ENCODE results near the gene BCAR3.

BCAR3 gene

DNA sequence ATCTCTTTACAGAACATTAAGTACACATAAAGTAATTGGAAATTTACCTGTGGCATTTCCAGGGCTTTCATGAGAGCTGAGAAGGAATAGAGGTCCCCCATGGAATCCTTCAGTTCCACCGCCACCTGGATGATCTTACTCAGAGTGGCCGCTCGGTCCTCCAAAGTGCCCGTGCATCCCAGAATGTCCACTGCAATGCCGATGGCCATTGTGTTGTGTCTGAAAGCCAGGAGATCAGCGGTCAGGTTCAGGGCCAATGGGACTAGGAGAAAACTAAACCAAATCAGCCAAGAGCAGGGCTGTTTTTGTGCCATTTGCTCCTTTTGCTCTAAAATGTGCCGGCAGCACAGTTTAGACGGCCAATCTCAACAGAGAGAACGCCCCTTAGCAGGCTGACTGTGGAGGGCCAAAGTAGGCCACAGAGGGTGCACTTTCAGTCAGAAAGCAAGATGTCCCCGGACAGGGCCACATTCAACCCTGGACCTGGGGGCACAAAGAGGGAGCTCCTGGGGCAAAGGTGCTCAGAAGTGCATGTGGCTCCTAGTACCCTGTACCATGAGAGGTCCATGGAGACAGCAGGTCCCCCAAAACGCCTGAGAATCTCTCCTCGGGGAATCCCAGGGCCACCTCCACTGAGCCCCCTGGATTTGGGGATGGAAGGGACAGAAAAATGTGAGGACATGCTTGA is 109.9 kb downstream of the BCAR3 start:
- no peak for DNase-seq

DNA sequence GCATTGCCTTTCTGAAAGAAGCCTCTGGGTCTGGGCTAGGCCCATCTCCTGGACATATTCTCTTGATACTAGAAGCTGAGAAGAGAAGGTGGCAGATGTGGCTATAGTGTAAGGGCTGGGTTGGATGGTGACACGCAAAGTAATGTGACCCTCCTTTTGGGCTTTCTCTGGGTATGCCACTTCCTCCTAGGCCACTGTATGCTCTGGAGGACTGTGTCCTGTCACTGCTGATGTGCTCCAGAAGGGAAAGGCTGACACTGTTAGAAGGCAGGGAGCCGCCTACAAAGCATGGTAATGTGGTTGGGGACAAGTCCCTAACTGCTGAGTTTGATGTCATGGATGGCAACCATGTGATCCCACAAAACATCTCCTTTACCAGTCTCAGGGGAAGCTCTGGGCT is 112.1 kb downstream of the BCAR3 start:
- no peak for DNase-seq

DNA sequence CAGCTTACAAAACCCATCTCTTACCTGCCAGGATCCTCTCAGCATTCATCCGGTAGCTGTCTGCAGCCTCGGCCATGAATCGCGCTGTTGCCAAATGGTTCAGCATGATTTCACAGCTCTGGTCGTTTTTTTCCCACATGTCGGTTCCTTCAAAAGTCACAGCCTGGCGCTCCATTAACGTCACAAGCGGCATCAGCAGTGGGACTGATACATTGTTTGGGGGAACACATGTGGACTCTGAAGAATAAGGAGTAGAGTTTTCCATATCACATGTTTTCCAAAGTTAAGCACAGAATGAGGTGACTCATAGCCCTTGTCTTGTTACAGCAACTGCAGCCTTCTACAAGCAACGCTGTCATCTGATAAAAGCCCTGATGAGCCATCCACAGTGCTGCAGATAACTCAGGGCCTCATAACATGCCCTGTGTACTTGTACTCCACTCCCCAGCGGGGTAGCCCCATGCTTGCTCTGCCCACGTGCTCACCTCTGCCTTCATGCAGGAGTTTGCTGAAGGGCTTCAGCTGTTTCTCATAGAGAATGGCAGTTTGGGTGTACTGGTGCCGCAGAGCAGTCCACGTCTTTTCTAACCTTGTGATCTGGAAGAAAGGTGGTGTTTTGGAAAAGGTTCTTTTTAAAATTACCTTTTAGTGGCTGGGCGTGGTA is 114.2 kb downstream of the BCAR3 start:
- no peak for DNase-seq

DNA sequence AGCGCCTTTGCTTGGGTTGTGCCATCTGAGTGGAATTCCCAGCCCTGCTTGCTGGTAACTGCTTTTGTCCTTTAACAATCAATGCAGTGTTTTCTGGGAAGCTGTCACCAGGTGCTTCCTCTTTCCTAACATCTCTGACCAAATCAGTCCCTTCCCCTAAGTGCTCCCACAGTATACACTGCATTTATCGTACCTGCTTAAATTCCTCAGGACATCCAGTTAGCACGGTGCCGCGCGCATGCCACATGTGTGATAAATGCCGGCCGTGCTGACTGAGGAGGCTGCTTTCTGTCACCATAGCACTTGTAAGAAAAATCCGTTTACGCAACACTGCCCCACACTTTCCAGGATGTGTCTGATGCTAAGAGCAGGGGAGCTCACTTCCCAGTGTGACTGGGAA is 115.4 kb downstream of the BCAR3 start:
- no peak for DNase-seq

DNA sequence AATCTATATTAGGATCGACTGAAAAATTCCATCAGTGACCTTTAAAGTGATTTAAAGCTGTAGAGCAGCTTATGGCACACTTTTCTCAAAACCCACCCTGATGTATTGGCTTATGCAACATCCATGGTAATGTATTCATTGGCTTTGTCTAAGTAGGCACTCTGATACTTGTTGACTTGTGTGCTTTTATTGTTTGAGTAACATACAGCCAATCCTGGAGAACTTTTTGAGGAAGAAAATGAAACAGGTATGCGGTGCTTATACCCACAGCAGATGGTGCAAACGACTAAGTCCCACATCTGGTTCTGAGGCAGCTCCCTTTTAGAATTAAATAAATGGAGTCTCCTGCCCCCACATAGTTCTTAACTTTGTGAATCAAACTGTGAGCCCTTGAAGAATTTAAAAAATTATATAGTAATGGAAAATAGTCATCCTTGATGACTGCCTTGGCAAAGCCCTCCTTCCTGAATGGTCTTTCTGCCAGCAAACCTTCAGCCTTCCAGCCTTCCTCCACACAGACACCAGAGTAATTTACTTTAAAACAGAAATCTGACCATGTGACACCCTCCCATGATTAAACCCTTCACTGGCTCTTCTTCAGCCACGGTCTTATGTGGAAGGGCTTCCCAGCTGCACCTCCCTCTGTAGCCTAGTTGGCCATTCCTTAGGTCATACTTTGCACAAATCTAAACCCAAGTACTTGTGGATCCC is 116.0 kb downstream of the BCAR3 start:
- no peak for DNase-seq

DNA sequence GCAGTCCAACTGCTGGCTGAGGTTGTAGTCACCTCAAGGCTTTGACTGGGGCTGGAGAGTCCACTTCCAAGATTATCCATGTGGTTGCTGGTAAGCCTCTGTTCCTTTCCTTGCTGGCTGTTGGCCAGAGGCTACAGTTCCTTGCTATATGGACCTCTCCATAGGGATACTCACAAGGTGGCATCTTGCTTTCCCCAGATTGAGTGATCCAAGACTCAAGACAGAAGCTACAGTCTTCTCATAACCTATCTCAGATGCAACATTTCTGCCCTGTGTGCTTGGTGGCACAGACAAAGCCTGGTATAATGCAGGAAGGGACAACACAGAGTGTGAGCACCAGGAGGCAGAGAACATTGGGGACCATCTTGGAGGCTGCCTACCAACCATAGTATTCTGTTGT is 121.9 kb downstream of the BCAR3 start:
- no peak for DNase-seq

DNA sequence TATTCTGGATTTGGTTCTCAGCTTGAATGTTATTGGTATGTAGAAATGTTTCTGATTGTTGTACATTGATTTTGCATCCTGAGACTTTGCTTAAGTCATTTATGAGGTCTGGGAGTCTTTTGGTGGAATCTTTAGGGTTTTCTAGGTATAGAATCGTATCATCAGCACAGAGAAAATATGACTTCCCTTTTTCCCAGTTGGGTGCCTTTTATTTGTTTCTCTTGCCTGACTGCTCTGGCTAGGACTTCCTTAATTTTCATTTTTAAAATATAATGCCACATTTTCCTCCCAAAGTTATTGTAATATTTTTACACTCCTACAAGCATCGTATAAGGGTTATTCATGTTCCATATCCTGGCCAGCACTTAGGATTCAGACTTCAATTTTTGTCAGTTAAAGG is 122.6 kb downstream of the BCAR3 start:
- no peak for DNase-seq

DNA sequence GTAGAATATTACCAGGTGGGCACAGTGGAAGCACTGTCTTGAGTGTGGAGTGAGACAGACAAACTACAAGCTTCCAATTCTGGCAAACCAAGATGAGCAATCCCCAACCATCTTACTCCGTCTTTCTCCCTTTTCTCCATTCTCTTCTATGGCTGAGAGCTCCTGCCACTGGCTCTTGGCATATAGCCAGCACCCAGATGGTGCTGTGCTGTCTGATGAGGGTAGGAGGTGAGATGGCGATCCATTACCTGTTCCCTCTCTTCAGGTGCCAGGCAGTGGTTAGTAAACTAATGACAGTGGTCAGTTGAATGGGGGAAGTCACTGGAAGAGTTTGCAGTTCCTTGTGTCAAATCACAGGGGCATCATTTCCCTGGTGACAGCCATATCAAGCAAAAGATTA is 125.3 kb downstream of the BCAR3 start:
- peak; percentile 70 for DNase-seq

DNA sequence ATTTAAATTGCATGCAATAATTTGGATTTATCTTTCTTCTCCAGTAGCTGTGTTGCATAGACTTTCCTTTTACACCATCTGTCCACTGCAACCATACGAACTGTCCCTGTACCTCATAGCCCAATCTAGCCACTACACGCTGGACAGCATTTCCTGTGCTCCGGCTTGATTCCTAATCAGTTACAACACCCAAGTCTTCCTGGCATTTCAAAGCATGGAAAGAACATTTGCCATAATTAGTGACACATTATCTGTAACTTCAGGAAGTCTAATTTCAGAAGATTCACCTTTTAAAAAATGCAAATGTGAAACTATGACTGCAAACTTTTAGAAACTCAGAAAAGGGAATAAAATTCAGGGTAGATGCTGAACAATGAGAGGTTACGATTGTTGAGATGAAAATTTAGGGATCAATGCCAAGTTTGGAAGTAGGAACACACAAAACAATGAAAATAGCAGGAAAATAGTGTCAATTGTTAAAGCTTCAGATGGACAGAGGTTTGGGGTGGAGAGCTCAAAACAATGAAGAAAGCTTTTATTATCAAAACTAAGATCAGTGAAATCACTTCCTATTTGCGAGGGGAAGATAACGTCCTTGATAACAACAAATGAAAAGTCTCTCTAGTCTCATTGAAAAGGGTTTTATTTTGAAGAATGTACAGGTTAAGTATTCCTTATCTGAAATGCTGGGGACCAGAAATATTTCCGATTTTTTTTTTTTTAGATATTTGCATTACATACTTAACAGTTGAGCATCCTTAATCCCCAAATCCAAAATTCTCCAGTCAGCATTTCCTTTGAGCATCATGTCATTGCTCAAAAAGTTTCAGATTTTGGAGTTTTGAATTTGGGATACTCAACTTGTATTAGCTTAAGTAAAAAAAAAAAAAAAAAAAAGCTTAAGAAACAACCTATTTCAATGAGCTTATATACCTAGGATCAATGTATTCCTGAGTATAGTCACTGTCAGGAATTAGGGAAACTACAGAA is 126.5 kb downstream of the BCAR3 start:
- DNase-seq, result no peak

DNA sequence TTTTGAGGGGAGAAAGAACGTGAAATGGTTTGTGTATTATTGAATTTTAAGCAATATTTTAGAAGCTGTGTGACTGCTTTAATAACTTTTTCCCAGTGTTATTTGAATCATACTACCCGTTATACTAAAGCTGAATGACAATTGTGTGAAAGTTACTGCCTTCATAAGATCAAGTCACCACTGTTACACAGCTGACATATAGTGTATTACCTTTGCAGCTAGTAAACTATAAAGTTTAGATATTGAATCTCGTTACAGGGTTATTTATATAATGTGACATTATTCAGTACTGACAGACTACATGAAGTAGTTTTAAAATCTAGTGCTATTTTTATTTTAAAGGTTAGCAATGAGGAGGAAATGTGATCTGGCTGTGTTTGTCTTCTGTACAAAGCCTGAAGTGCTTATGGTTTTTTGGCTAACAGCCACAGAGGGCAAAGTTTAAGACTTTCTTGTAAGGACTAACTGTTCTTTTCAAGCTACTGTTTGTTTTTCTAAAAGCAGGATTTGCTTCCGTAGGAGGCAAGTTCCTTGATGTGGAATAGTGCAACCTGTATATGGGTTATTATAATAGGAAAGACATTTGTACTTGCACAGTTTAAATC is 127.6 kb downstream of the BCAR3 start:
- peak; percentile 74 for DNase-seq

DNA sequence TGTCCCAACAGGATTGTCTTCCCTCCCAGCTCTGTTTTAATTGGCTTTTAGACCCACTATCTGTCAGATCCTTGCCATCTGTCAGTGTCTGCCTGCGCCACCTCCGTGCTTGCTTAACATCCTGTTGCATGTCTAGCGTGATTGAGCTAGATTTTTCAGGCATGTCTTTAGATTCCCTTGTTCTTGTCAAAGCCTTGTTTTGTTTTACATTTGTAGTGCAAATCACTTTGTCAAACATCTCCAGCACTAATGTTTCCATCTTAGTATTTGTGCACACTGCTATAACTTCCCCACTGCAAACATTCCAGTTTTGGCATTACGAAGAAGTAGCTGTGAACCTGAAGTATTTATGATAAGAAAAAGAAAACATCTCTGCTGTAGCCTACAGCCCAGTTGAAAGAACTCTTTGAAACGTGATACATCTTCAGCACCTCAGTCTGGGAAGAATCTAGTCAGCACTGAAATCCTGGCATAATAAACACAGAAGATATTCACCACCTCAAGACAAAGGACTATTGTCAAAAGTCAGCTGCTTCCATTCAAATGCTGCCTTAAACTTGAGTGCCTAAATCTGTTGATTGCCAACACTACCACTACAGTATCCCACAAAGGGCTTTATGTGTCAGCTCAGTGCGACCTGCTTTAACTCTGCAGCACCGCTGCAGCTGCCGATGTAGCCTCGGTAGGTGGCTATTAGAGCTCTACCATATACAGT is 128.7 kb downstream of the BCAR3 start:
- DNase-seq, result no peak

DNA sequence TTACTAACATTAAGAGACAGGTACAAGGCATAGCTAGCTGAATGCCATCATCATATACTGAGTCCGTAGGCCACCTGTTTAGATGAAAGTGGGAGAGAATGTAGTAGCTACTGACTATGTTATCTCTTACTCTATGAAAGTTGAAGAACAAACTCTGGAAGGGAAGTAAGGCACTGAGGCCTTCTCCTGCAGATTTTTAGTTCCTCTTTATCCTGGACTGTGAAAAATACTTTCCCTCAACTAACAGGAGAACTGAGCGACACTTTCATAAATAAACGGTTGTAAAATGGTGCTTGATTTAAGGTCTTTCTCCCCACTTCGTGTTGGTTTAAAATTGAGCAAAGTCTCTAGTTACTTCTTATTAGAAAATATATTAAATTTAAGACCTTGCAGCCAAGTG is 131.8 kb downstream of the BCAR3 start:
- no peak for DNase-seq

DNA sequence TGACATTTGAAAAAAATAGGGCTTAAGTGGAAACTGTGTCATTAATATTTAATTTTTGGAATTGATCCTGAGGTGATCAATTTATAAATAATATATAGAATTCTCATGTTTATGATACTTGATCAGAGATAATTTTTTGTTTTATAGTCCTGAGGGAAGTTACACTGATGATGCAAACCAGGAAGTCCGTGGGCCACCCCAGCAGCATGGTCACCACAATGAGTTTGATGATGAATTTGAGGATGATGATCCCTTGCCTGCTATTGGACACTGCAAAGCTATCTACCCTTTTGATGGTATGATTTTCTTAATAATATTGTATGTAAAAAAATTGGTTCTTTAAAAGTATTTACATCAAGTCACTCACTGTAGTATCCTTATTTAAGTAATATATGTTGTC is 132.5 kb downstream of the BCAR3 start:
- DNase-seq, result no peak

DNA sequence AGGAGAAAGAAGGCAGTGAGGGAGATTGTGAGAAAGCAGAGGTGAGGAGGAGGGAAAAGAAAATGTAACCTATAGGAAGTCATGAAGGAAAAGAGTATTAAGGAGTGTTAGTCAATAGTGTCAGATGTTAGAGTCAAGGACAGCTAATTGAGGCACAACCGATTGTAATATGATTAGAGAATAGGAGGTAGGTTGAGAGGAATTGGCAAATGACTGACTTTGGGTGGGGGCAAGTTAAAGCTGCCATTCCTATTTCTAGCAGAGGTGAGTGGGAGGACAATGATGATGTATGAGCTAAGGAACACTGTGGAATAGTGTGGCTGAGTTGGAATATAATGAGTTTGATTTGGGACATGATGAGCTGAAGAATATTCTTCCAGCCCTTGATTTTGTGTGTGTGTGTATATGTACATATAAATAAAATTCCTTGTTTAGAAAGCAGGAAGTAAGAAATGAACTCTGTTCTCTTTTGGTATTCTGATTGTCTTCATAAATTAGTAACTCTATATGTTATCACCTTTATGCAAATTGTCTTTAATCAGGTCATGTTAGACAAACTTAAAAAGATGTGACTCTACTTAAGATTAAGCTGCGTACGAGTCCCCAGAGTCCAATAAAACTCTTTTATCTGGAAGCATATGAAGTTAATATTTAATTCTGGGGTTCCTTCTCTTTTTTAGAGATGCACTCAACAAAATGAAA is 135.3 kb downstream of the BCAR3 start:
- DNase-seq, result no peak

DNA sequence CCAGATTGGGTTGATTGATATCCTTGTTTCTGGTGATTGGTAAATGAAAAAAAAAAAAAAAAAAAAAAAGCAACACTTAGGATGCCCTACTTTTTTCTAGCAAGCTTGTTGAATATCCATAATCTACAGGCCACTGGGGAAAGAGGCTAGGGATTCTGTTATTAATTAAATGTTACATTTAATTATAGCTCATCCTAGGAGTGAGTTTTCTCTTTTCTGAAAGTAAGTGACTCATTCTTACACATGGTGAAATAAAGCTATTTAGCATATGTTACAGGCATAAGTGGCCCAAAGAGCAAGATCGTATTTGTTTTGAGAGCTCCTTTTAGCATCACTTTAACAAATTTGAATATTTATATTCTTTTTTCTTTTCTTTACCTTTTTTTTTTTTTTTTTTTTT is 139.2 kb downstream of the BCAR3 start:
- no peak for DNase-seq

DNA sequence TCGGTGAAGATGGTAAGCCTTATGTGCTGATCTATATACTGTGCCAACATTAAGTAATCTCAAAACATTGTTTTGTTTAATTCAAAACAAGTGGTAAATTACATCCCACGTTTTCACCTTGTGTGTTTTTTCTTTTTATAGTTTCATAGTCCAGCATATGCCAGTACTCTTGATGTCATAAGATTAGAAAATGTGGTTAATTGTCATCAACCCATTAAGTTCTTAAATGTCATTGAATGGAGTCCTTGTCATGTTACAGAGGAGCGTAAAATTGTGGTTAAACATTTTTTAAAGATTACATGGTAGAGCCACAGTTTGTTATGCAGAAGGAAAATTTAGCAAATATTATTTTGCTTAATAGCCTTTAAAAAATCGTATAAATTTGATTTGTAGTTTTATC is 140.6 kb downstream of the BCAR3 start:
- no peak for DNase-seq

DNA sequence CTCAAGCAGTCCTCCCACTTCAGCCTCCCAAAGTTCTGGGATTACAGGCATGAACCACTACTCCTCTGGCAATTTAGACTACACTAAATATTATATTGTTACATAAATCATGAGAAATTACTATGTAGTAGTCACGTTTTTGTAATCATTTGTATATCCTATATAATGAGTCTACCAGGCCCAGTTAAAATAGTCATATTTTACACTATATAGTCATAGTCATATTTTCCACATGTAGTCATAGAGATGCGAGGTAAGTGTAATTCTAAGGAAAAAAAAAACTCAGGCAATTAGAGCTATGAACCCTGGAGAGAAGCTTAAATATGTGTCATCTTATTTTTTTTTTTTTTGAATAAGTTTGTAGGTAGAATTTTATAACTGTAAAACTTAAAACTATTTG is 143.7 kb downstream of the BCAR3 start:
- no peak for DNase-seq

DNA sequence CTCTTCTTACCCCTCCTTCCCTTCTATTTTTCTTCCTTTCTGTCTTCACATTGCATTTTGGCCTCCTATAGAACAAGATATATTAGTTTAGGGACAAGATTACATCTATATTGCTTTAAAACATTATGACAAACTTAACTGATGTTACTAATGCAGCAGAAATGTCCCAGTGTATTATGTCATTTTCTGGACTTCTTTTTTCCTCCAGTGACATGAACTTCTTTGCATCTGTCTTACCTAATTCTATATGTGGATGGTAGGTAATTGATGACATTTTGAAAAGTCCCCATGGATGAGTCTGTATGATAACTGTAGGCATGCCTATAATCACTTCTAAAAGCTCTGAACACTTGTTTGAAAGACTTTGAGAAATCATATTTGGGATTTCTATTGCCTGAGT is 144.2 kb downstream of the BCAR3 start:
- DNase-seq, result no peak

DNA sequence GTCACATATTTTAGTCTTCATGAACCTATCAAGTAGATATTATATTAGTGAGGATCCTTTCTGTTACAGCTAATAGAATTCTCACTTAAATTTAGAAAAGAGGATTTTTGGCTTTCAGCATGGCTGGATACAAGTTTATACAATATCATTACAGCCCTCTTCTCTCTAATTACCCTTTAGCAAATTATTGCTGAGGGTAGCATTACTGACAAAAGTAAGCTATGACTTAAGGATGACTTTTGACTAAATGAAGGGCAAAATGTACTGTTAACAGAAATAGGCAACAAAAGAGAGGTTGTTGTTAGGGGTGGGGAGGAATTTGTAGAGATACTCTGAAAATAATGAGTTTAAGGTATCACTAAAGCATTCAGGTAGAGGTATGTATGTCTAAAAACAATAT is 148.0 kb downstream of the BCAR3 start:
- no peak for DNase-seq

DNA sequence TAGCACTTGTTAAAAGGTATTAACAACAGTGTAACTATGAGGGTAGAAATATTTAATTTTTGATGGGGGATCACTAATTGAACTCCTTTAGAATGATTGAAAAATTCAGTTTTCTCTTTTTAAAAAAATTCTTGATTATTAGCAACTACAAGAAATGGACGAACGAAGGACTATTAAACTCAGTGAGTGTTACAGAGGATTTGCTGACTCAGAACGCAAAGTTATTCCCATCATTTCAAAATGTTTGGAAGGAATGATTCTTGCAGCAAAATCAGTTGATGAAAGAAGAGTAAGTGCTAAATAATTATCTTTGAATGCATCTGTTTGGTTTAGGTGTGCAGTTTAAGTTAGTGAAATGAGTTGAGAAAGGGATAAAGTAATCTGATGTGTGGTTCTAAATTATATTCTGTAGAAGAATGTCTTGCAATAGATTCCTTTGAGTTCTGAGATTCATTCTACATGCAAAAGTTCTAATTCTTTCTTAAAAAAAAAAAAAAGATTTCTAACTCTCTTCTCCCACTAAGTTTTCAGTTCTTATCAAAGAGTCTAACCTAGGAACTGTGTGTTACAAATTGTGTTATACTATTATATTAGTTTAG is 148.8 kb downstream of the BCAR3 start:
- DNase-seq, result no peak

DNA sequence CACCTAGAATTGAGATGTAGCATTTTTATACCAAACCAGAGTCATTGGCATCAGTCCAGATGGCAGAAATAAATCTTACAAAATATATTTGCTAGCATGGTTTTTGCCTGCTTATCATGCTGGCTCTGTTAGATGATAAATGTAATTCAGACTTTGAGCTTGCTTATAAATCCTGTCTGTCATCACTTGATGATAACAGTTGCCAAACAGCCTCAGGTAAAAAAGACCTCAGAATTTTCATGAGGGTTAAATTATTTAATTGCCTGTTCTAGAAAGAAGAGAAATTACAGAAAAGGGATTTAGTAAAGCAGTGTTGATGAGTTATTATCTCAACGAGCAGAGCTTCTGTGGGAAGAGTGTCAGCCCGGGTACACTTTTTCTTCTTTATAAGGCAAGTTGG is 150.4 kb downstream of the BCAR3 start:
- no peak for DNase-seq
